CD14-positive monocyte (primary cell): ENCODE results near the gene CRX. TPM values are rescaled to one million over a fixed set of nuclear protein-coding genes. Genes with fewer than 3 reads are reported as not detected.
A peak's percentile ranks its signal among the peaks of the same experiment; 100 is the strongest.

ENCODE experiments used
- DNase-seq, 3 donors: peaks; one replicate each; pipeline ENCODE4 v3.0.0-alpha.2; 2011 to 2022
- H2AFZ ChIP-seq: 2 replicates; pipeline ENCODE4 v1.6.0; 2012; ENCODE audit warnings: mild to moderate bottlenecking, low read depth, low read length, inconsistent platforms; ENCODE audit not compliant: insufficient read depth, poor library complexity, severe bottlenecking
- H3K27ac ChIP-seq, 2 donors: 1 replicate in 1 of 2; 2 replicates in 1 of 2; pipeline ENCODE4 v1.5.1; 2012 to 2013; ENCODE audit warnings: low read length in 2 of 2, control low read depth in 1 of 2, inconsistent platforms in 1 of 2, low read depth in 1 of 2, mild to moderate bottlenecking in 1 of 2
- H3K27me3 ChIP-seq, 2 donors: one replicate each; pipeline versions ENCODE4 v1.6.0 to v1.6.1; 2011 to 2013; ENCODE audit warnings: low read length in 2 of 2; ENCODE audit not compliant: control insufficient read depth in 2 of 2, insufficient read depth in 2 of 2
- H3K36me3 ChIP-seq, 2 donors: replicated peaks in 1 of 2; 1 replicate in 1 of 2; 2 replicates in 1 of 2; pipeline versions ENCODE4 v1.5.1 to v1.6.1; 2012 to 2013; ENCODE audit warnings: low read length in 2 of 2, control low read depth in 1 of 2, inconsistent platforms in 1 of 2, mild to moderate bottlenecking in 1 of 2; ENCODE audit not compliant: insufficient read depth in 2 of 2, control insufficient read depth in 1 of 2
- H3K4me1 ChIP-seq, 2 donors: 1 replicate in 1 of 2; 2 replicates in 1 of 2; pipeline versions ENCODE4 v1.5.1 to v1.6.1; 2012 to 2013; ENCODE audit warnings: low read length in 2 of 2, control low read depth in 1 of 2, inconsistent platforms in 1 of 2, mild to moderate bottlenecking in 1 of 2, moderate library complexity in 1 of 2; ENCODE audit not compliant: insufficient read depth in 2 of 2, control insufficient read depth in 1 of 2
- H3K4me2 ChIP-seq: replicated peaks from 2 replicates; pipeline ENCODE3; 2012; ENCODE audit warnings: low read length, moderate library complexity, mild to moderate bottlenecking; ENCODE audit not compliant: poor library complexity, severe bottlenecking; ENCODE audit errors: extremely low read depth
- H3K4me3 ChIP-seq, 3 experiments: fragments of 200-600 bp in 1 of 3; sonication (generic) in 1 of 3; replicated peaks in 1 of 3; 1 replicate in 2 of 3; 2 replicates in 1 of 3; pipeline ENCODE4 v1.5.1; 2011 to 2013; ENCODE audit warnings: low read length in 3 of 3, mild to moderate bottlenecking in 3 of 3, control low read depth in 2 of 3, low read depth in 2 of 3, inconsistent platforms in 1 of 3, moderate library complexity in 1 of 3
- H3K79me2 ChIP-seq: 2 replicates; pipeline ENCODE4 v1.6.0; 2012; ENCODE audit warnings: mild to moderate bottlenecking, control low read depth, inconsistent platforms, low read length, moderate library complexity; ENCODE audit not compliant: insufficient read depth
- H3K9ac ChIP-seq: 2 replicates; pipeline ENCODE4 v1.6.0; 2017; ENCODE audit warnings: low read length, mild to moderate bottlenecking; ENCODE audit not compliant: insufficient read depth, poor library complexity, severe bottlenecking
- H3K9me3 ChIP-seq, 2 donors: replicated peaks in 1 of 2; 1 replicate in 1 of 2; 2 replicates in 1 of 2; pipeline versions ENCODE4 v1.5.1 to v1.6.1; 2012 to 2013; ENCODE audit warnings: low read length in 2 of 2, control low read depth in 1 of 2; ENCODE audit not compliant: control insufficient read depth in 1 of 2, insufficient read depth in 1 of 2
- H4K20me1 ChIP-seq: 2 replicates; pipeline ENCODE4 v1.6.0; 2012; ENCODE audit warnings: mild to moderate bottlenecking, low read length, control low read depth, moderate library complexity; ENCODE audit not compliant: insufficient read depth
- H3K27ac Mint-ChIP-seq, 7 donors: one replicate each; pipeline ENCODE4 v1.8.0; 2020; ENCODE audit warnings: mild to moderate bottlenecking in 7 of 7, mixed read lengths in 7 of 7, moderate library complexity in 6 of 7, inconsistent platforms in 2 of 7
- H3K27me3 Mint-ChIP-seq, 3 donors: one replicate each; pipeline ENCODE4 v1.8.0; 2021 to 2022; ENCODE audit warnings: low read depth in 3 of 3, mild to moderate bottlenecking in 3 of 3, mixed read lengths in 3 of 3, moderate library complexity in 3 of 3, inconsistent platforms in 1 of 3
- H3K36me3 Mint-ChIP-seq, 2 donors: one replicate each; pipeline ENCODE4 v1.8.0; 2020; ENCODE audit warnings: mixed read lengths in 2 of 2, inconsistent platforms in 1 of 2, mild to moderate bottlenecking in 1 of 2
- H3K4me1 Mint-ChIP-seq: one replicate; pipeline ENCODE4 v1.8.0; 2020; ENCODE audit warnings: mild to moderate bottlenecking, mixed read lengths
- H3K4me3 Mint-ChIP-seq, 2 donors: one replicate each; pipeline ENCODE4 v1.8.0; 2020; ENCODE audit warnings: mild to moderate bottlenecking in 2 of 2, mixed read lengths in 2 of 2, moderate library complexity in 1 of 2
- H3K9me3 Mint-ChIP-seq, 7 donors: one replicate each; pipeline ENCODE4 v1.8.0; 2020 to 2022; ENCODE audit warnings: mixed read lengths in 7 of 7, mild to moderate bottlenecking in 6 of 7, moderate library complexity in 6 of 7, inconsistent platforms in 2 of 7
- CTCF ChIP-seq: fragments of 200-600 bp; IDR thresholded peaks from one replicate; pipeline ENCODE4 v1.8.0; 2022; ENCODE audit warnings: antibody characterized with exemption, mild to moderate bottlenecking
- WGBS: methylation state at CpG from one replicate; pipeline ENCODE4 v1.1.5; 2013; ENCODE audit warnings: missing lambda C conversion rate; ENCODE audit not compliant: insufficient coverage; 5-methylcytosine and 5-hydroxymethylcytosine counted together
- intact Hi-C, 2 donors: fragments of 100-400 bp; cut with micrococcal nuclease; formaldehyde crosslinking; loops; one replicate each; pipeline versions ENCODE4 v1.15.0 to v1.15.1; 2023
- polyA plus RNA-seq, 3 donors: library from polyadenylated mRNA; depleted of rRNA in 1 of 3; unstranded in 2 of 3; stranded (reverse) in 1 of 3; fragments of 300-500 nt in 2 of 3; fragments of >200 nt in 1 of 3; fragmentation: Illumina TruSeq in 2 of 3; gene quantifications; 1 replicate in 2 of 3; 2 replicates in 1 of 3; pipeline ENCODE4 v1.2.3, GENCODE V29; 2012 to 2021

The CRX gene
- polyA plus RNA-seq, 3 donors, result not detected

- no peaks in the 10 kb centered on the region for H3K4me1 ChIP-seq
- no peaks in the 10 kb centered on the region for H4K20me1 ChIP-seq
- Mint-ChIP-seq H3K36me3 (no peaks in the 10 kb centered on the region), H3K27ac (peak overlapping the region in 1 of 7 donors; percentile 62), H3K27me3 (peaks cover 0 to 5% (median 5%) of the 10 kb centered on the region in 3 donors), H3K9me3 (peaks cover 3 to 16% (median 9%) of the 10 kb centered on the region in 7 donors), H3K4me3 (no peak overlapping the region), H3K4me1 (no peaks in the 10 kb centered on the region)
- H3K79me2 ChIP-seq, result no peaks in the 10 kb centered on the region
- H3K27me3 ChIP-seq, result no peaks in the 10 kb centered on the region
- H3K4me2 ChIP-seq, result no peak overlapping the region
- H2AFZ ChIP-seq, result no peak overlapping the region
- WGBS, result 94% methylated on average over 10 of the region's 10 CpGs
- intact Hi-C loops, result no loop called here
- H3K4me3 ChIP-seq, result no peak overlapping the region
- no peak for TF ChIP-seq CTCF
- H3K9ac ChIP-seq, result no peak overlapping the region
- no peaks in the 10 kb centered on the region for H3K36me3 ChIP-seq
- H3K9me3 ChIP-seq, result peaks cover 0 to 15% of the 10 kb centered on the region in 2 donors
- no peak for DNase-seq
- no peak overlapping the region for H3K27ac ChIP-seq
These were observed 16.4 kb upstream of the CRX start for GRCh38 chr19:47805313-47805712.

GRCh38 chr19:47806435-47806834 lies 15.3 kb upstream of the CRX start:
- no peaks in the 10 kb centered on the region for H3K36me3 Mint-ChIP-seq
- peaks cover 0 to 5% (median 5%) of the 10 kb centered on the region in 3 donors for H3K27me3 Mint-ChIP-seq
- no peak for DNase-seq
- Histone ChIP-seq H3K27ac (no peak overlapping the region), H3K9me3 (peaks cover 0 to 9% of the 10 kb centered on the region in 2 donors), H3K79me2 (no peaks in the 10 kb centered on the region), H3K36me3 (no peaks in the 10 kb centered on the region), H3K27me3 (no peaks in the 10 kb centered on the region), H3K4me2 (no peak overlapping the region), H3K9ac (no peak overlapping the region), H4K20me1 (no peaks in the 10 kb centered on the region), H2AFZ (no peak overlapping the region), H3K4me1 (no peaks in the 10 kb centered on the region), H3K4me3 (no peak overlapping the region)
- no peak overlapping the region for H3K27ac Mint-ChIP-seq
- H3K9me3 Mint-ChIP-seq, result peaks cover 3 to 8% (median 4%) of the 10 kb centered on the region in 7 donors
- no peaks in the 10 kb centered on the region for H3K4me1 Mint-ChIP-seq
- TF ChIP-seq CTCF, result no peak
- no peak overlapping the region for H3K4me3 Mint-ChIP-seq
- 89% methylated on average over 4 of the region's 6 CpGs for WGBS
- intact Hi-C loops, result no loop called here
